WI38 (cell line): ENCODE measurements around the gene SEMA3D.

Experiments used
- H3K4me3 ChIP-seq: 2 replicates; pipeline ENCODE4 v1.5.1; 2011; ENCODE audit warnings: low read depth, mild to moderate bottlenecking, control low read depth, low read length
- CTCF ChIP-seq: IDR thresholded peaks from 2 replicates; pipeline ENCODE4 v1.5.1; 2012; ENCODE audit warnings: low read depth, mild to moderate bottlenecking, control low read depth, low read length

Gene SEMA3D

GRCh38 chr7:84953234-84953633 lies 233.6 kb downstream of the SEMA3D start:
- no peak for TF ChIP-seq CTCF

GRCh38 chr7:84950836-84951235 lies 236.0 kb downstream of the SEMA3D start:
- H3K4me3 ChIP-seq, result no peak overlapping the region

More at GRCh38 chr7:84953234-84953633, 233.6 kb downstream of the SEMA3D start:
- H3K4me3 ChIP-seq, result no peak overlapping the region

GRCh38 chr7:84949501-84949900 lies 237.4 kb downstream of the SEMA3D start:
- TF ChIP-seq CTCF, result no peak

More at GRCh38 chr7:84950836-84951235, 236.0 kb downstream of the SEMA3D start:
- TF ChIP-seq CTCF, result no peak

GRCh38 chr7:84949067-84949466 lies 237.8 kb downstream of the SEMA3D start:
- no peak for TF ChIP-seq CTCF
- no peak overlapping the region for H3K4me3 ChIP-seq

More at GRCh38 chr7:84949501-84949900, 237.4 kb downstream of the SEMA3D start:
- H3K4me3 ChIP-seq, result no peak overlapping the region

- TF ChIP-seq CTCF, result no peak
- H3K4me3 ChIP-seq, result no peak overlapping the region
Measured at GRCh38 chr7:84948634-84949033, 238.2 kb downstream of the SEMA3D start.

- no peak overlapping the region for H3K4me3 ChIP-seq
- TF ChIP-seq CTCF, result no peak
Measured at GRCh38 chr7:84946549-84946948, 240.3 kb downstream of the SEMA3D start.
